Tongue (tissue), 2 donors: Measurements from ENCODE around the gene ACOX3. TPM values are rescaled to one million over a fixed set of nuclear protein-coding genes. Genes with fewer than 3 reads are reported as not detected.

Experiments used
- DNase-seq: peaks from one replicate; pipeline ENCODE4 v3.0.0-alpha.2; 2015
- total RNA-seq: library from RNA; depleted of rRNA; stranded (reverse); fragments of >200 nt; gene quantifications from one replicate; pipeline ENCODE4 v1.2.3, GENCODE V29; 2014

The ACOX3 gene
- total RNA-seq, 1 donor from 2014 or later: 33.1 TPM

DNA sequence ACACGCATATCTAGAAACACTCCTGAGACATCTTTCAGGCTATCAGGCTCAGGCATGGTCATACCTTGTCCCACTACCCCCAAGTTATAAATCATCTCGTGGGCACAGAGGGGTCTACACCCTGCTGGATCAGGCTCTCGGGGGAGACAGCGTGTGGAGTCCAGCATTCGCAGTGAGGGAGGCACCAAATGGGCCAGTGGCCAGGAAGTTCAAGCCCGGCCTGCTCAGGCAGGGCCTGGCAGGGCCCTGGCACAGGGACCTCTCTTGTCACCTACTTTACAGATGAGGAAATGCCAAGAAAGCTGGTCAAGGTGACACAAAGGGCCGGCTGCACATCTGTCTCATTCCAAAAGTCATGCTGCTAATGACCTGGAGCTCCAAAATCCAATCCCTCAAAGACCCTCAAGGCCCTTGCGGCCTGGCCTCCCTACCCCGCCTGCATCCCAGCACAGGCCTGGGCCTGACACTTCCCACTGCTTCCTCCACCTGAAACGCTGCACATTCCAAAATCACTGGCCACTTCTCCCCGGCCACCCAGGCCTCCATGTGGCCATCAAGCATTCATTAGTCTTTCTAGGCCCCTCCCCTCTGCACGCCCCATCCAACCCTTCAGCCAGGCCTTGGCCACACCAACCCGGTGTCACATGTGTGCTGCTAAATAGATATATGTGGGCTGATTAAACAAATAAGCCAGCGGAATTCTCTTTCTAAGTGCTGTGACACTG, 35.6 kb downstream of the ACOX3 start:
- DNase-seq: no peak

DNA sequence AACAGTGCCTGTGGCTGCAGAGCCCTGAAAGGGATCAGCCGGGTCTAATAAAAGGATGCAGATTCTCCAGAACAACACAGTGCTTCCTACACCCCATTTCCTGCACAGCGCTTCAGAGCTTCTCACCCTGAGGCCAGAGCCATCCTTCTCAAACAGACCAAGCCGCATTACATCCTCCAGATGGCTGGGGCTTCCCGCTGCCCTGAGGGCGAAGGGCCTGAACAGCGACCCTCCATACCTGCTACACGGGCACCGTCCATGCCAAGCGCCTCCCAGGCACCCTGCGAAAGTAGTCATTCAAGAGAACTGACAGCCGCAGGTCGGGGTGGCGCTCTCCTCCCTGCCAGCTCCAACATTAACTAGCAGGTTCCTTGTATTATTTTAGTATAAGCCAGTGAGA, 36.5 kb downstream of the ACOX3 start:
- DNase-seq: no peak

DNA sequence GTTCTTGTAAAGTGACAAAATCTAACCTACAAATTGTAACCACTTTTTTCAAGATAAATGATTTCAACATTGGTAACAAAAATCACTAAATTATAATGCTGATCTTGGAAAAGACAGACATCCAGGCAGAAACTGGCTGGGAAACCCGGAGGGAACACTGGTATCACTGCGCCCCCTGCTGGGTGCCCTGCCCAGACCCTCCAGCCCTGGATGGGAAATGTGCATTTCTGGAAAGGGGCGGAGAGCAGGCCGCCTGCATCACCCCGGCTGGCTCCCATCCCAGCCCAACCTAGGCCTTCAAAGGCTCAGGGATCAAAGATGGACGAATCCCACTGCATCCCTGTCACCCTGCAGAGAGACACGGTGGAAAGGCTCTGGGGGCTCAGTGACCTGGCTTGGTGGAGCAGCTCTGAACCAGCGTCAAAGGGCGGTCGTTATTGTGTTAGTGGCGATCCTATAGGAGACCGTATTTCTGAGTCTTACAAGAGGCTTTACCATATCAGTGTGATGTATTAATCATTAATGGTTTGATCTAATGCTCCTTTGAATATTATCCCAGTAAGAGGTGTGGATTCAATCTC, 37.3 kb downstream of the ACOX3 start:
- DNase-seq: peak; percentile 88

DNA sequence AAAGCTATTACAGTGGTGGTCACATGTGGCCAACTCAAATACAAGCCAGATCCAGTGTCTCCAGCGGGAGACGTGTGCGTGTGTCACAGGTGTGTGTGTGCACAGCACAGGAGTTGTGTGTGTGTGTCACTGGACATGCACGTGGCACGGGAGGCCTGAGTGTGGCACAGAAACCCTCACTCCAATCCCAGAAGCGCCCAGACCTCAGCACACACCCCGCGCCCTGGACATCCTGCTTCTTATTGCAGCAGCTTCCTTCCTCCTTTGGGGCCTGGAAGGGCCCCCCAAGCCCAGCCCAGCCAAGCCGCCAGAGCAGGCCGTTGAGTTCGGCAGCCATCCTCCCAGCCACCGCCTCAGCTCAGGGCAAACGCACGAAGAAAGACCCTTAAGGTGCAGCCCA, 37.9 kb downstream of the ACOX3 start:
- DNase-seq: no peak

DNA sequence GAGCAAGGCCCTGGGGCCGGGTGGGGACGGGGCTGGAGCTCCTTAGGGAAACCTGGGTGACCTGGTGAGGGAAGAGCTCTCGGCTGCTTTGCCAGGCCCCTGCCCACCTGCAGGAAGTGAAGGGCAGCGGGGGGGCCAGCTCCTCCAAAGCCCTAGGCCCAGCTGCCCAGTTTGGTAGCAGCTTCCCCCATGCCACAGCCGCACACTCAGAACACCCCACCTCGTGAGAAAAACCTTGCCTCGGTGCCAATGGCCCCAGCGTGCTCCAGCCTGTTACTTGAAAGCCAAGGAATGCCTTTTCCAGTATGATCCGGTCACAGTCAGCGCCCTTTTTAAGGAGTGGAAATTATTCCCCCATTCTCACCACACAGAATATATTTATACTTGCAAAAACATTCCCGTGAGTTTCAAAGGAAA, 38.3 kb downstream of the ACOX3 start:
- DNase-seq: no peak

DNA sequence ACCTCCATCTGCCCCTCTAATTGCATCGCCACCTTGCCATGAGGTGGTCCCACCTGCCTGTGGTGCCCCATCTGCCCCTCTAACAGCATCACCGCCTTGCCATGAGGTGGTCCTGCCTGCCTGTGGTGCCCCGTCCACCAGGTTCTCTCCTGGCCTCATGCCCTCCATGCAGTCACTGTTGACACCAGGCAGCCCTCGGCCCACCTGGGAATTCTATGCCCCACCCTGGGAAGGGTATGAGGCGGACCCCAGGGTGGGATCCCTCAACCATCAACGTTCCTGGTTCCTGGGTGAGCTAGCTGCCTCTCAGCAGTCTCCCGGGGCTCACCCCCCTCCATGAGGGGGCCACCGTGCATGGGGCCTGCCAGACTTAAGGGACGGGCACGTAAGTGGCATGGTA, 38.9 kb downstream of the ACOX3 start:
- DNase-seq: no peak

DNA sequence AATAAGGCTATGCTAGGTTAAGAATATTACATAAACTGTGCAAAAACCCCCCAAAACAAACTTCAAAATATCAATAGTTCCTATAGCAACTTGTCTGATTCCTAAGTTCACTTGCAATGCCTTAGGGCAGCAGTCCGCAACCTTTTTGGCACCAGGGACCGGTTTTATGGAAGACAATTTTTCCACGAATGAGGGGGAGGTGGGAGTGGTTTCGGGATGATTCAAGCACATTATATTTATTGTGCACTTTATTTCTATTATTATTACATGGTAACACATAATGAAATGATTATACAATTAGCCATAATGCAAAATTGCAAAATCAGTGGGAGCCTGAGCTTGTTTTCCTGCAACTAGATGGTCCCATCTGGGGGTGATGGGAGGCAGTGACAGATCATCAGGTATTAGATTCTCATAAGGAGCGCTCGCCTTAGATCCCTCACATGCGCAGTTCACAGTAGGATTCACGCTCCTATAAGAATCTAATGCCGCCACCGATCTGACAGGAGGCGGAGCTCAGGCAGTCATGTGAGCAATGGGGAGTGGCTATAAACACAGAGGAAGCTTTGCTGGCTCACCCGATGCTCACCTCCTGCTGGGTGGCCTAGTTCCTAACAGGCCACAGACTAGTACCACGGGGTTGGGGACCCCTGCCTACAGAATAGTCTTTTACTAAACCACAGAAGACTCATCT, 39.7 kb downstream of the ACOX3 start:
- DNase-seq: no peak

DNA sequence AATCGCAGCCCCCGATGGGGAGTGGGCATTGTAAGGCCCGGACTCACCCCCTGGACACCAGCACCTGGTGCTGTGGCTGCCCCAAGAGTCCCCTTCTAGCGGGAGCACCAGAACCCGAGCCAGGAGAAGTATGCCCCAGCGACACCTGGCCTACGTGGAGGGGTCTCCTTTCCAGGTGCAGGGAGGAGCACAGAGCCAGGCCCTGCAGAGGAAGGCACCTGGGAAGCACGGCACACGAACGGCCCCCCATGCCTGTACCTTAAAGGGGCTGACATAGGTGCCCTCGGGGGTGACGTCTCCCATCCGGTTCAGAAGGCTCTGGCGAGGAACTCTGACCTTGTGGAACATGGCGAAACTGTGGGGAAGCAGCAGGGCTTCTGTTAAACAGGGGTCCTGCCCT, 41.2 kb downstream of the ACOX3 start:
- no peak for DNase-seq

DNA sequence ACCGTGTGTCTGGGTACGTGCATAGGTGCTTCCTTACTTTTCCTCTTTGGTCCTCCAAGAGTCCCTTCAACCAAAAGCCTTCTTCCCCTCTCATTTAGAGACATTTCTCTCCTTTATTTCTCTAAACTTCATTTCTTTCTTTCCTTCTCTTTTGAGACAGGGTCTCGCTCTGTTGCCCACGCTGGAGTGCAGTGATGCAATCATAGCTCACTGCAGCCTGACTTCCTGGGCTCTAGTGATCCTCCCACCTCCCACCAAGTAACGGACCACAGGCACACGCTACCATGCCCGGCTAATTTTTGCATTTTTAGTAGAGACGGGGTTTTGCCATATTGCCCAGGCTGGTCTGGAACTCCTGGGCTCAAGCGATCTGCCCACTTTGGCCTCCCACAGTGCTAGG, 42.2 kb downstream of the ACOX3 start:
- DNase-seq: no peak

DNA sequence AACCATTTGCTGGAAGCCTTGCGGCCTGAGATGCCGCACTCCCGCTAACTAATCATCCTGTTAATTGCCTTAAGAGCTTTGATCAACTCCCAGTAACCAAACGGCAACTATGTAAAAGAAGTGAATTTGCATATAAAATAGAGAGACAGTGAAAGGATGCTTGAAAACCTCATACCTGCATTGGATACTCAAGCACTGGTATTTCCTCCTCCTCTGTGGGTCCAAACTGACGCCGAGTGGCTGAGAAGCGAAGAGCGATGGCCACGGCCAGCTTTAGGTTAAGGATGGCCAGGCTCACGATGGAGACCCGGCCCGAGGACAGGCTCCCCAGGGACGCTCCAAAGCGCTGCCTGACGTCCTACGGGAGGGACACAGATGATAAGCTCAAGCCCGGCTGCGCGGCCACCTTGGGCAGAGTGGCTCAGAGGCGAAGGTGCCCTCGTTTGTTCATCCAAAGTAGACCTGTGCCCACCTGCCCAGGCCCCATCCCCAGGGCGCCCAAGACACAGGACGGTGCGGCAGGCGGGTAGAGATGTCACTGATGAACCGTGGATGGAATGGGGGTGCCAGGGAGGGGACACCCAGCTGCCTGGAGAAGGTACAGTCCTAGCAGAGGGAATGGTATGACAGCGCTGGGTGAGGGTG, 43.6 kb downstream of the ACOX3 start:
- no peak for DNase-seq

DNA sequence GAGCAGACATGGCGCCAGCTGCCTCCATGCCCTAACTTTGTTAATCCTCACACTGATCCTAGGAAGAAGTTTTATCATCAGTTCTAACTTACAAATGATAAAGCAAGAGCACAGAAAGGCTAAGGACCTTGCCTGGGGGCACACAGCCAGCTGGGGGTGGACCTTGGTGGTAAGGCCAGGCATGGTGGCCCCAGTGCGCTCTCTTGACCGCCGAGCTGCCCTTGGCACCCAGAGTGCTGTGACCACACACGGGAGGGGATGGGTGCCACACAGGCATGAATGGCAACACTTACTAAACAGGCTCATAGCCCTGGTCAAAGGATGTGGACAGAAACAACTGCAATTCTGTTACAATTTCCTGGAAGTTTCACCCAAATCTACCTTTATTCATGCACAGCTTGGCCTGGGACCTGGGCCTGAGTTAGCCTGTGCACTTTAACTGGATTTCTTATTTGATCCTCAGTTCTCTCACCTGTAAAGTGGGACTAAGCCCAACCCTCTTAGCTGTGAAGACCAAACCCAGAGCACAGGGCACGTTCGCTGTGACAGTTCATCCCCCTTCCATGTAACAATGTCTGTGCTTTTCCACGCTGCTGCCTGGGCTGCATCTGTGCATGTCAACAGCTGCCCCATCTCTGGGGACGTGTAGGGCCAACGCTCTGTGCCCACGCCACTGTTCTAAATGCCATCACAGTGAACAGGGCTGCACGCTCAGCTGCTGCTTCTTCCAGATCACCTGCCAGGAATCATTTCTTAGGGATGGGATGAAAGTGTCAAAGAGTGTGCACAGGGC, 44.8 kb downstream of the ACOX3 start:
- DNase-seq: peak; percentile 79

DNA sequence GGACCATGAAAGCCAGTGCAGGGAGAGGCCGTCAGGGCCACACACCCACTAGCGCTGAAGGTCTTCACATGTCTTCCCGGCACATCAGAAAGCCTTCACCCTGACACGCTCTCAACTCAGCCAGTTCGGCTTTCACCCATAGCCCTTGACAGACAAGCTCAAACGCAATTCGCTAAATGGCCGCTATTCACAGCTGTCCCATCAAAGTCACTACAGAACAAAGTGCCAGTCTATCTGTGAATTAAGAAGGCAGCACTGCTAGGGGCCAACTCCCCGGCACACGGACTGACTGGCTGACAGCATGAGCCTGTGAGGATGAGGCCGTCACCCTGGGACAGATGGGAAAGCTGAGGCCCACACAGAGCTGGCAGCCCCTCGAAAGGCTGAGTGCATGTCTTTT, 45.7 kb downstream of the ACOX3 start:
- peak; percentile 72 for DNase-seq

DNA sequence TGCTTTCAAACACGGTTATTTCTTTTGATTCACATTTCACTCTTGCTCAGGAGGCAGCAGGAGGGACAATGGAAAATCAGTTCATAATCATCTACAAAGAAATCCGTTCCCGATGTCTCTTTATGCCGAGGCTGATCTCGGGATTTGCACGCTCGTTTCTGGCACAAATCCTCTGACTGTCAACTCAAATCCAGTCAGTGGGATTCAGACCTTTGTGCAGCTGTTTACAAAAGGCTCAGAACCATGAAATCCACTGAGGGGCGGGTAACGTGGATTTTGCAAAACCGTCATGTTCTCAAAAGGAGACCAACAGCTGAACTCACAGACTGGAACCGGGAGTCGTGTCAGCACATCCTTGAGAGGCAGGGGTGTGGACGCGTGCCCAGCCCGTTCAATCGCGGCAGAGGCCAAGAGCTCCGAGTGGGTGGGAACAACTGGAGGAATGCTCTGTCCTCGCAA, 46.4 kb downstream of the ACOX3 start:
- DNase-seq: peak; percentile 98

DNA sequence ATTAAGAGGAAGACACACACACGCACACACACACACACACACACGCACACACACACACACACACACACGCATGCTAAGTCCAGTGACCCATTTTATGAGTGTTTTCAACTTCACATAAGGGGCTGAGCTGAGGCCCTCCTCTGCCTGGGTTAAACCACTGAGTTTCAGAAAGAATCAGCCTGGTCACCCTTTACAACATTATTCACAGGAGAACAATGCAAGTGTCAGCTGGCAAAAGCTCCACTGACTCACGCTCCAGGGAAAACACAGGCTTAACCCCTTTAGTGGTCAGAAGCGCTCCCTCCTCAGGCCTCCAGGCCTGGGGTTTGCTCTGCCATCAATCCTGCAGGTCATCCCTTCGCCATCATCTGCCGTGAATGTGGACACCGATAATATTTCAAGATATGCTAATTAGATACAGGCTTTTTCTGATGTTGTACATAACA, 46.9 kb downstream of the ACOX3 start:
- peak; percentile 86 for DNase-seq

DNA sequence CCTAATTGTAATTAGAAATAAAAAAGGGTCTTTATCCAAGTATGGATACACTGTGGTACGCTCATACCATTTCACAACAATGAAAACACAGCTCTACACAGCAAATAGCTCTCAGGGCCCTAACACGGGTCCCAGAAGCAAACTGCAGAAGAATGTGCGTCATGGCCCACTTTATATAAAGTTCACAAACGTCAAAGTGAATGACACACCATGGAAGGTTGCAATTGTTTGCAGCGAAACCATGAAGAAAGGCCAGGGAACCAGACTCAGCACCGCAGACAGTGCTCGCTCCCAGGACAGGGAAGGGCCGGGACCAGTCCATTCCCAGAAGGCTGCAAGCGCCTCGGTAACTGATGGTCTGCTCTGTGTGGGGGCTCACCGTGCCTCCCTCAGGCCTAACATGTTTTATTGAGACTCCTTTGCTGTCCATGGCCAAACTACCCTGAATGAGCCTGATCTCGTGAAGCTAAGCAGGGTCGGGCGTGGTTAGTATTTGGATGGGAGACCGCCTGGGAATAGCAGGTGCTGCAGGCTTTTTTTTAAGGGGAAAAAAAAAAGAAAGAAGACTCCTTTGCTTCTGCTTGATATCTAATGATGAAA, 47.8 kb downstream of the ACOX3 start:
- DNase-seq: no peak

DNA sequence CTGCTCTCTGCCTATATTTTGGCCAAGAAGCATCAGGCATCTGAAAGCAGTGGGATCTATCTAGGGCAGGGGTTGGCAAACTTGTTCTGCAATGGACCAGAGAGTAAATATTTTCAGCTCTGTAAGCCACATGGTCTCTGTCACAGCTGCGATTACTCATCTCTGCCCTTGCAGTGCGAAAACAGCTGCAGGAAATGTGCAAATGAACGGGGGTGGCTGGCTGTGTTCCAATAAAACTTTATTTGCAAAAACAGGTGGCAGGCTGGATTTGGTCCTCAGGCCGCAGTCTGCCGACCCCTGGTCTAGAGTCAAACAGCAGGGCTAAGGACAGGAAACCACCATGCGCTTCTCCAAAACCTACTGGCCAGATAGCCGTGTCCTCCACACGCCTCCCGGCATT, 48.6 kb downstream of the ACOX3 start:
- peak; percentile 97 for DNase-seq

DNA sequence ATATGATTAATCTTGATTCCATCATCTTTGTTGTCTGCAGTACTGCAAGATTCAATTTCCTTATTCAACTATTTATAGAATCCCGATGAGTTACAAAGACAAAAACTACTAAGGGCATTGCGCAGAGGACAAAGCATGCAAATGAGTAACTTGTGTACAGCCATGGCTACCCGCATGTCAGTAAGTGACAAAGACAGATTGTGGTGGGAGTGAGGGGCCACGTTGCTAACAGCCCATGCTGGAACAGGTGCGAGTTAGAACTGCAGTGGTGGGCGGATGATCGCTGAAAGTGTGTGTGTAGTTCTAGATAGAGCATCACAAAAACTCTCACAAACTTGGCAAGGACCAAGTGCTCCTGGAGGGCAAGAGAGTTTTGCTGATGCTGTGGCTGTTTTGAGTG, 49.5 kb downstream of the ACOX3 start:
- peak; percentile 70 for DNase-seq

DNA sequence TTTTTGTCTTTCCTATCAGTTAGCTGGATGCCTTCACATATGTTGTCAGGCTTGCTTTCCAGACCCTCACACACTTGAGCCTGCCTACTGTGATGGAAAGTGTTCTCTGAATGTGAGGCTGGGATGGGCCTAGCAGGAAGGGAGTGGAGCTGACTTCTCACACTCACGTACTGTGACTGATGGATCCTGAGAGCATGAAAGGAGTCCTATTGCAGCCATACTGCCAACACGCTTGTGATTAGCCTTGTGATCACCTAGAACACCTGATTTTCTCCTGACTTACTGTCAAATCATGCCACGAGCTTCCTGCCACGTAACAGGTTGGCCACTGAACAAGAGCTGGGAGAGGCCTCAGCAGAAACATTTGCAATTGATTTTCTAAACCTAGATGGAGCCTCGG, 49.9 kb downstream of the ACOX3 start:
- DNase-seq: no peak

DNA sequence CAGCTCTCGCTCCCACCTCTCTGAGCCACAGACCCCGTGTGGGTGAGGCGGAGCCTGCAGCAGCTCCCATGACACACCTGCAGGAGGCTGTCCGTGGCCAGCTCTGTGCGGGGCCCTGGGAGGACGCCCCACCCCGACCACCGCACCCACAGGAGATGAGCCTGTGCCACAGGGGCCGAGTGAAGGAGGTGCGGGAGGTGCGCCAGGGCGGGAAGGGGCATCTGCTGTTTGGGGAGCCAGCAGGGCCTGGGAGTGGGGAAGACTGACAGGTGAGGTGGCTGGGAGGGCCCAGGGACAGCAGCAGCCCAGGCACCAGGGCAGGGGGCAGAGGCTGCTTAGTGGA, 52.0 kb downstream of the ACOX3 start:
- no peak for DNase-seq

DNA sequence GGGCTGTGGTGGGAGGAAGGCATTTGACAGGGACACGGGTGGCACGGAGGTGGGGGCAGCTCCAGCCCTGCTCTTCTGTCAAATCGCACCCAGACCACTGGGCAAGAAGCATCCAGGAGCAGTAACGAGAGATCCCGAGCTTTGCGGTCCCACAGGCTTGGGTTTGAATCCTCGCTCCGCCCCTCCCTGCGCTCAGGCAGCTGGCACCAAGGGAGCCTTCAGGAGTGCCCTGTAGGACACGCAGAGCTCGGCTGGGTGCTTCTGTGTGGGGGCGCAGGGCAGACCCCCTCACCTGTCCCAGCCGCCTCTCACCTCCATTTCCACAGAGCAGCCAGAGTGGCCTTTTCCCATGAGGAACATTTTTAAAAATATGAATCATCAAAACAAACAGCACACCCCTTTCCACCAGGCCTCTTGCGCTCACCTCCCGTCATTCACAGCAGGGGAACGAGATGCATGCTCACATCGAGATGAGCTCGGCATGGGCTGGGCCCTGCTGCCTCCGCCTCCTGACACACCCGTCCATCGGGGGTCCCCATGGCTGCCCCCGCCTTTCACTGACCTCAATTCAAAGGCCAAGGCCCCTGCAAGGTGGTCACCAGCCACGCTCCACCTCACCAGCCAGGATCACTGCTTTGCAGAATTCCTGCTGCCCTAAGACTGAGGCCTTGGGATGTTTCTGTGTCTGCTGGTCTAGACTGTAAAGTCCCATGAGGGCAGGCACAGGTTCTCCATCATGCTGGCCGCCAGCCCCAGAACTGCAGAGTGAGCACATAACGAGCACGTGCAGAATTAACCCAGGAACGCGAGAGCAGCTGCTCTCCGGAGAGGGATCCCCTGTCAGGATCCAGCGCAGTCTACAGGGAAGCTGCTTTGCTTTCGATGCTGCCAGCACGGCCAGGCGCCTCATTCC, 52.7 kb downstream of the ACOX3 start:
- DNase-seq: peak; percentile 66

DNA sequence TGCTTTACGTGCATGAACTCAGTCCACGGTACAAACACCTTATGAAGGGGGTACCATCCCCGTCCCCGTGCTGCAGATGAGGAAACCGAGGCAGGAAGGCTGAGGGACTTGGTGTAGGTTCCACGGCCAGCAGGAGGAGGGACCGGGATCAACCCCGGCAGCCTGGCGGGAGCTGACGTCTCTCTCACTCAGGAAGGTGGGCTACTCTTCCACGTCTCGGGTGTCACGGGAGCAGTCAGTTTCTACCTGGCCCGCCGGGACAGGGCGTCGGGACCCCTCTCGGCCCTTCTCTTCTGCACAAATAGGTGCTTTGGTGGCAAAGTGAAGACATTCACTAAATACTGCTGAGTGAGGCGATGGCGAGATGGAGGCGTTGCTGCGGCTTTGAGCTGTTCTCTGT, 53.3 kb downstream of the ACOX3 start:
- DNase-seq: no peak
